GM06990 (cell line): ENCODE results near the gene IL36A.

Experiments
- DNase-seq: peaks from one replicate; pipeline ENCODE4 v3.0.0-alpha.2; 2011; ENCODE audit not compliant: insufficient read length; ENCODE audit errors: extremely low read depth
- H3K27me3 ChIP-seq: replicated peaks from 2 replicates; pipeline ENCODE4 v1.6.0; 2011; ENCODE audit warnings: low read length; ENCODE audit not compliant: control insufficient read depth, insufficient read depth
- H3K36me3 ChIP-seq: 2 replicates; pipeline ENCODE4 v1.5.1; 2011; ENCODE audit warnings: low read length; ENCODE audit not compliant: control insufficient read depth, insufficient read depth
- H3K4me3 ChIP-seq: replicated peaks from 2 replicates; pipeline ENCODE4 v1.5.1; 2011; ENCODE audit warnings: low read depth, mild to moderate bottlenecking, control low read depth, low read length
- CTCF ChIP-seq: IDR thresholded peaks from 2 replicates; pipeline ENCODE4 v1.5.1; 2011; ENCODE audit warnings: low read length, control low read depth, mild to moderate bottlenecking, inconsistent platforms; ENCODE audit not compliant: insufficient read depth, poor library complexity, severe bottlenecking

Gene IL36A

DNA sequence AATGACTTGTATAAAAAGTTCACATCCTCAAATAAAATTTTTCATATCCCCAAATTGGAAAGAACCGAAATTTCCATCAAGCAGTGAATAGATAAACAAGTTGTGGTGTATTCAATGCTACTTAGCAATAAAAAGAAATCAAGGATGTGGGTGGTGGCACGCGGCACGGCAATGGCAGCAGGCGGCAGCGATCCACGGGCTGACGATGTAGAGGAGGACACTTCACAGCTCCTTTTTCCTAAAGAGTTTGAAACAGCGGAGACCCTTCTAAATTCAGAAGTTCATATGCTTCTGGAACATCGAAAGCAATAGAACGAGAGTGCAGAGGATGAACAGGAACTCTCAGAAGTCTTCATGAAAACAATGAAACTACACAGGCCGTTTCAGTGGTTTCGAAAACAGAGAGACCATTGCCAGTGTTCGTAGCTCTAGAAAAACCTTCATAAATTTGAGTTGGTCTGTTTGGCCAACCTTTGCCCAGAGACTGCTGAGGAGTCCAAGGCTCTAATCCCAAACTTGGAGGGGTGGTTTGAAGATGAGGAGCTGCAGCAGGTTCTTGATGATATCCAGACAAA lies 9.8 kb upstream of the IL36A start:
- DNase-seq: no peak
- H3K4me3 ChIP-seq: no peak overlapping the region
- no peaks in the 10 kb centered on the region for H3K36me3 ChIP-seq
- H3K27me3 ChIP-seq: no peaks in the 10 kb centered on the region
- TF ChIP-seq CTCF: no peak

- Histone ChIP-seq H3K27me3 (no peaks in the 10 kb centered on the region), H3K4me3 (no peak overlapping the region), H3K36me3 (no peaks in the 10 kb centered on the region)
- no peak for DNase-seq
- TF ChIP-seq CTCF: no peak
Observed at GRCh38 chr2:112996635-112997034, 8.6 kb upstream of the IL36A start.

DNA sequence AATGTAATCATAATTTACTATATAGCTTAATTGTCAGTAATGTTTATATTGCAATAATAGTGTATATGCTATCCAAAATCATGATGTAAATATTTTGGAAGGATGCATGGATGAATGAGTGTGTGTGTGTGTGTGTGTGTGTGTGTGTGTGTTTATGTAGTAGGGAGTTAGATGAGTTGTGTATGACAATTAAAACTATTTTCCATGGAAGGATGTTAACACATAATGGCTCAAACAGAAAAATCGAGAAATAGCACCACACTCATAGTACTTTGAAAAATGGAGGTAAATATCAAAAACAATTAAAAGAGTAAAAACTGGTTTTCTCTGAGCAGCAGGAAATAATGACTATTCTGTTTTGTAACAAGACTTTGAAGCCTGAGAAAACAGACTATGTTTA lies 8.1 kb upstream of the IL36A start:
- Histone ChIP-seq H3K36me3 (no peaks in the 10 kb centered on the region), H3K27me3 (no peaks in the 10 kb centered on the region), H3K4me3 (no peak overlapping the region)
- DNase-seq: no peak
- no peak for TF ChIP-seq CTCF

DNA sequence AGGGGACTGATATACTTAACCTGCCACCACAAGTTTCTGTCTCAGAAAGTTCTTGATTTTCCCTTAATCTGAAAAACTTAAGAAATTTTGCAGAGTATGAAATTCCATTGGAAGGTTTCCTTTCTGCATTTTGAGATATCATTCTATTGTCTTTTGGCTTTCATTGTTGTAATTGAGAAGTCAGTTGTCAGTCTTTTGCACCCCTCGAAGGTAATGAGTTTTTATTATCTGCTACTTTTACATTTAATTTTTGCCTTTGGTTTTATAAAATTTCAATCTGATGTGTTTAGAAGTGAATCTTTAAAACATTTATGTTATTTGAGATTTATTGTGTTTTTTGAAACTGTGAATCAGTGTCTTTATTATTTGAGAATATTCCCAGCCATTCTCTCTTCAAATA lies 4.8 kb upstream of the IL36A start:
- H3K27me3 ChIP-seq: no peaks in the 10 kb centered on the region
- no peak for DNase-seq
- no peak for TF ChIP-seq CTCF
- H3K36me3 ChIP-seq: no peaks in the 10 kb centered on the region
- H3K4me3 ChIP-seq: no peak overlapping the region

- no peaks in the 10 kb centered on the region for H3K27me3 ChIP-seq
- DNase-seq: no peak
- H3K4me3 ChIP-seq: no peak overlapping the region
- H3K36me3 ChIP-seq: no peaks in the 10 kb centered on the region
- no peak for TF ChIP-seq CTCF
Observed at GRCh38 chr2:113002677-113003076, 2.6 kb upstream of the IL36A start.

DNA sequence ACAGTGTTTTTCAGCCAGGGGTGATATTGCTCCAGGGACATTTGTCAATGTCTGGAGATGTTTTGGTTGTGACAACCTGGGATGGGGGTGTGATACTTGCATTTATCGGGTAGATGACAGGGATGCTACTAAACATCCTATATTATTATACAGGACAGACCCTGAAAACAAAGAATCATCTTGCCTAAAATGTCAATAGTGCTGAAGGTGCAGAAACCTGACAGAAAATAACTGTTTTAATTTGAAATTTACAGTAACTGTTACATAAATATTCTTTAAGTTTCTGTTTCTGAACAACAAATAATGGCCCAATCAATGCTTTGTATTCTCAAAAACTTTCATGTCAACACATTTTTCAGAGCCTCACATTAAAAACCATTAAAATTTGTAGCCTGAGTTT lies 2.0 kb downstream of the IL36A start:
- no peak for DNase-seq
- TF ChIP-seq CTCF: no peak
- H3K4me3 ChIP-seq: no peak overlapping the region
- H3K27me3 ChIP-seq: no peaks in the 10 kb centered on the region
- H3K36me3 ChIP-seq: no peaks in the 10 kb centered on the region
